ENCODE data around the gene TPST2. TPM values are rescaled to one million over a fixed set of nuclear protein-coding genes. Genes with fewer than 3 reads are reported as not detected.

Gene TPST2
- polyA plus RNA-seq (2011; rRNA removed) (10.5 and 13.6 TPM in 2 replicates), polyA plus RNA-seq (2017; fragmentation: RNase III; extraction: RNeasy Plus Mini Kit Qiagen cat#74134 plus additional on column Dnase treatment) (6.9 to 10.3 TPM (median 7.0 TPM) in 3 replicates), polyA minus RNA-seq (2011; rRNA and poly(A)+ RNA removed) (9.5 and 10.9 TPM in 2 replicates)
- 19.0 and 24.9 TPM in 2 replicates for polyA plus RNA-seq (2012; cell fraction: cytosol; rRNA removed)
- 15.5 and 24.9 TPM in 2 replicates for polyA plus RNA-seq (2012; cell fraction: nucleus; rRNA removed)

- WGBS (ENCODE audit: missing lambda C conversion rate), result 9% methylated on average over 12 of the region's 72 CpGs
- Histone ChIP-seq H3K4me2 (peak within 1 kb of the TSS; percentile 99), H3K4me1 (peaks cover 10% of the 10 kb centered on the region; the same call in 2 of the 3 replicates), H3K9me3 (no peaks in the 10 kb centered on the region), H3K4me3 (peak within 1 kb of the TSS; percentile 96), H3K27ac (peak within 1 kb of the TSS; percentile 81 to 97)
- TF ChIP-seq, protein P1, sequence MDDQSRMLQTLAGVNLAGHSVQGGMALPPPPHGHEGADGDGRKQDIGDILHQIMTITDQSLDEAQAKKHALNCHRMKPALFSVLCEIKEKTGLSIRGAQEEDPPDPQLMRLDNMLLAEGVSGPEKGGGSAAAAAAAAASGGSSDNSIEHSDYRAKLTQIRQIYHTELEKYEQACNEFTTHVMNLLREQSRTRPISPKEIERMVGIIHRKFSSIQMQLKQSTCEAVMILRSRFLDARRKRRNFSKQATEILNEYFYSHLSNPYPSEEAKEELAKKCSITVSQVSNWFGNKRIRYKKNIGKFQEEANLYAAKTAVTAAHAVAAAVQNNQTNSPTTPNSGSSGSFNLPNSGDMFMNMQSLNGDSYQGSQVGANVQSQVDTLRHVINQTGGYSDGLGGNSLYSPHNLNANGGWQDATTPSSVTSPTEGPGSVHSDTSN (IDR thresholded peaks at IDR 0.05), result no peak
- TF ChIP-seq PHF8 (IDR thresholded peaks at IDR 0.05; ENCODE audit: borderline replicate concordance, low read depth) (peak; percentile 31; the same call in 1 of the 2 replicates), E2F6 (IDR thresholded peaks at IDR 0.05; ENCODE audit: borderline replicate concordance, low read depth) (0 out of 2 replicates have a peak, but pooled peaks have one; percentile 15), HOXA7 (CRISPR knock-in tag; IDR thresholded peaks at IDR 0.05) (no peak), FOXS1 (CRISPR knock-in tag; IDR thresholded peaks at IDR 0.05) (no peak), HES2 (IDR thresholded peaks at IDR 0.05) (no peak), HDAC2 (IDR thresholded peaks at IDR 0.05) (no peak), CEBPB (IDR thresholded peaks at IDR 0.05) (no peak), EP300 (IDR thresholded peaks at IDR 0.05) (no peak), TFCP2L1 (CRISPR knock-in tag; IDR thresholded peaks at IDR 0.05) (no peak), KDM1A (IDR thresholded peaks at IDR 0.05; ENCODE audit: low read depth) (no peak), POLR2AphosphoS2 (conservative IDR thresholded peaks at IDR 0.05; ENCODE audit: low read length) (no peak), RARB (CRISPR knock-in tag; IDR thresholded peaks at IDR 0.05) (no peak), RNF2 (IDR thresholded peaks at IDR 0.05; ENCODE audit: borderline replicate concordance, low read depth) (no peak), CBX2 (IDR thresholded peaks at IDR 0.05; ENCODE audit: borderline replicate concordance, low read depth) (no peak), USF2 (IDR thresholded peaks at IDR 0.05) (no peak), POLR2A (IDR thresholded peaks at IDR 0.05; ENCODE audit: low read length) (peak; percentile 50), TP53 (CRISPR knock-in tag; IDR thresholded peaks at IDR 0.05) (no peak), NR3C1 (IDR thresholded peaks at IDR 0.05) (no peak)
- TF ChIP-seq, protein P2, sequence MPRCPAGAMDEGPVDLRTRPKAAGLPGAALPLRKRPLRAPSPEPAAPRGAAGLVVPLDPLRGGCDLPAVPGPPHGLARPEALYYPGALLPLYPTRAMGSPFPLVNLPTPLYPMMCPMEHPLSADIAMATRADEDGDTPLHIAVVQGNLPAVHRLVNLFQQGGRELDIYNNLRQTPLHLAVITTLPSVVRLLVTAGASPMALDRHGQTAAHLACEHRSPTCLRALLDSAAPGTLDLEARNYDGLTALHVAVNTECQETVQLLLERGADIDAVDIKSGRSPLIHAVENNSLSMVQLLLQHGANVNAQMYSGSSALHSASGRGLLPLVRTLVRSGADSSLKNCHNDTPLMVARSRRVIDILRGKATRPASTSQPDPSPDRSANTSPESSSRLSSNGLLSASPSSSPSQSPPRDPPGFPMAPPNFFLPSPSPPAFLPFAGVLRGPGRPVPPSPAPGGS (IDR thresholded peaks at IDR 0.05), result 0 out of 3 replicates have a peak, but pooled peaks have one; percentile 37
- TF ChIP-seq, protein P3, sequence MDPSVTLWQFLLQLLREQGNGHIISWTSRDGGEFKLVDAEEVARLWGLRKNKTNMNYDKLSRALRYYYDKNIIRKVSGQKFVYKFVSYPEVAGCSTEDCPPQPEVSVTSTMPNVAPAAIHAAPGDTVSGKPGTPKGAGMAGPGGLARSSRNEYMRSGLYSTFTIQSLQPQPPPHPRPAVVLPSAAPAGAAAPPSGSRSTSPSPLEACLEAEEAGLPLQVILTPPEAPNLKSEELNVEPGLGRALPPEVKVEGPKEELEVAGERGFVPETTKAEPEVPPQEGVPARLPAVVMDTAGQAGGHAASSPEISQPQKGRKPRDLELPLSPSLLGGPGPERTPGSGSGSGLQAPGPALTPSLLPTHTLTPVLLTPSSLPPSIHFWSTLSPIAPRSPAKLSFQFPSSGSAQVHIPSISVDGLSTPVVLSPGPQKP (IDR thresholded peaks at IDR 0.05; ENCODE audit: low read depth, low read length), result no peak
- TF ChIP-seq, protein P4, sequence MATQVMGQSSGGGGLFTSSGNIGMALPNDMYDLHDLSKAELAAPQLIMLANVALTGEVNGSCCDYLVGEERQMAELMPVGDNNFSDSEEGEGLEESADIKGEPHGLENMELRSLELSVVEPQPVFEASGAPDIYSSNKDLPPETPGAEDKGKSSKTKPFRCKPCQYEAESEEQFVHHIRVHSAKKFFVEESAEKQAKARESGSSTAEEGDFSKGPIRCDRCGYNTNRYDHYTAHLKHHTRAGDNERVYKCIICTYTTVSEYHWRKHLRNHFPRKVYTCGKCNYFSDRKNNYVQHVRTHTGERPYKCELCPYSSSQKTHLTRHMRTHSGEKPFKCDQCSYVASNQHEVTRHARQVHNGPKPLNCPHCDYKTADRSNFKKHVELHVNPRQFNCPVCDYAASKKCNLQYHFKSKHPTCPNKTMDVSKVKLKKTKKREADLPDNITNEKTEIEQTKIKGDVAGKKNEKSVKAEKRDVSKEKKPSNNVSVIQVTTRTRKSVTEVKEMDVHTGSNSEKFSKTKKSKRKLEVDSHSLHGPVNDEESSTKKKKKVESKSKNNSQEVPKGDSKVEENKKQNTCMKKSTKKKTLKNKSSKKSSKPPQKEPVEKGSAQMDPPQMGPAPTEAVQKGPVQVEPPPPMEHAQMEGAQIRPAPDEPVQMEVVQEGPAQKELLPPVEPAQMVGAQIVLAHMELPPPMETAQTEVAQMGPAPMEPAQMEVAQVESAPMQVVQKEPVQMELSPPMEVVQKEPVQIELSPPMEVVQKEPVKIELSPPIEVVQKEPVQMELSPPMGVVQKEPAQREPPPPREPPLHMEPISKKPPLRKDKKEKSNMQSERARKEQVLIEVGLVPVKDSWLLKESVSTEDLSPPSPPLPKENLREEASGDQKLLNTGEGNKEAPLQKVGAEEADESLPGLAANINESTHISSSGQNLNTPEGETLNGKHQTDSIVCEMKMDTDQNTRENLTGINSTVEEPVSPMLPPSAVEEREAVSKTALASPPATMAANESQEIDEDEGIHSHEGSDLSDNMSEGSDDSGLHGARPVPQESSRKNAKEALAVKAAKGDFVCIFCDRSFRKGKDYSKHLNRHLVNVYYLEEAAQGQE (IDR thresholded peaks at IDR 0.05), result no peak
- CTCF ChIA-PET, result no interaction called here
- DNase-seq (ENCODE audit: low read depth in 1 of 2, low spot score in 1 of 2), result peak; percentile 33 to 60
- POLR2A ChIA-PET, result no interaction called here
- FAIRE-seq, result no peak
- ATAC-seq, result peak; percentile 89
Observed at GRCh38 chr22:26589845-26590736, at the start of gene TPST2. TSS of gene TPST2 (minus strand) at chr22:26590132. CDS start at chr22:26541630, 48,502 bp downstream.
